Kasumi-1 (cell line): ENCODE results near the gene SREBF2.
A peak's percentile ranks its signal among the peaks of the same experiment; 100 is the strongest.

Source experiments
- DNase-seq, 2 experiments: peaks; one replicate each; lab custom pipeline; 2025; lab: John Stamatoyannopoulos, UW

SREBF2 gene

DNA sequence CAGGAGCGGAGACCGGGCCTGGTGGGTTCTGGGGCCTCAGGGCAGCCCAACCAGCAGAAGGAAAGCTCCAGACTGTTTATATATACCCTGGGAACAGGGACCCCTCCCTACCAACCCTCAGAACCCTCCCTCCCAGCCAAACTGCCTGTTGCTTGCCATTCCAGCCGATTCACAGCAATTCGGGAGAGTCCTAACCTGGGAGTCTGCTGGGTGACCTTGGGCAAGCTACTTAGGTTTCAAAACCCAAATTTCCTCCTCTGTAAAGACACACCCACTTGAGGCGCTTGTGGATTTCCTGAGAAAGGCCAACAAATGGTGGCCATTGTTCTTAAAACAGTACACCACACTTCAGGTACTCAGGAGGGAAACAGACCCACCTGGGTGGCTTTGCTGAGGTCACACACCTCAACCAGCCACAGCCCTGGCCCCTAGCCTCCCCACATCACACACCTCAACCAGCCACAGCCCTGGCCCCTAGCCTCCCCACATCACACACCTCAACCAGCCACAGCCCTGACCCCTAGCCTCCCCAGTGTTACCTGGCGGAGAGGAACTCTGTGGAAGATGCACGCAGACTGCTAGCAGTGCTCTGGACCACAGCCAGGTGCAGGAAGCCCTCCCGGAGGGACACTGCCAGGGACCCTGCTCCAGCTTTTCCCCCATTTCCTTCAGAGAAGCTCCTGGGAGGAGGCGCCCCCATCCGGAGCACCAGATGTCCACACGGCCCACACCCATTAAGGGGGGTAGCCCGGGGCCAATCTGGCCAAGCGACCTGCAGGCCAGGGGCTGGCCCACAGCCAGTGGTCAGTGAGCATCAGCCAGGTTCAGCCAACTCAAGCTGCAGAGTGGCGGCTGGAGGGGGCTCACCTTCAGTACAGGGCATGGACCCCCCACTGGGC is 75.8 kb downstream of the SREBF2 start:
- no peak for DNase-seq

DNA sequence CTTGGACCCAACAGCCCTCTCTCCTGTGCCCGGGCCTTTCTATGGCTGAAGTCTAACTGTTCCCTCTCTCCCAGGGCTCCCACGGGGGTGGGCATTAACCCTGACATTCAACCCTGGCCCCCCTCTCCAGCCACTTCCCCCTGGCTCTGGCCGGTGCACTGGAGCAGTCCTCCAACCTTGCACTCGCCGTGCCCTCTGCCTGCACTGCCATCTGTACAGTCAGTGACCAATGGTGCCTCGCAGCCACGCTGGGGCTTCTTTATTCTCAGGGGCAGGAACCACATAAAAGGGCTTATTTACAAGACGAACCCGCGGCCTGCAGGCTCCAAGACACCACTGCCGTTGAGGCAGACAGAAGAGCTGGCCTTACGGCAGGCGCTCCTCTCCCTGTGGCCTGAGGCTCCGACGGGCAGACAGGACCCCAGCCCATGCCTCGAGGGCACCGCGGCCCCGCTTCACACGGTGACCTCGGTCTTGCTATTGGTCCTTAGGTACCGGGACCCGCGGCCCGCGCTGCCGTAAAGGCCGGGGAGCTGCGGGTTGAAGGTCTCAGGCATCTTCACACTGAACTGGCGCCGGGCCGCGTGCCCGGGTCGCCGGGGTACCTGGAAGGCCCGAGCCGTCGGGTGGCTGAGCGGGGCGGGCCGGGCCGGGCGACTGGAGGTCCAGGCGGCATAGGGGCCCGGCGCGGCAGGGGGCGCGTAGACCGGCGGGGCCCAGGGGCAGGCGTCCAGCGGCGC is 76.6 kb downstream of the SREBF2 start:
- DNase-seq = no peak

DNA sequence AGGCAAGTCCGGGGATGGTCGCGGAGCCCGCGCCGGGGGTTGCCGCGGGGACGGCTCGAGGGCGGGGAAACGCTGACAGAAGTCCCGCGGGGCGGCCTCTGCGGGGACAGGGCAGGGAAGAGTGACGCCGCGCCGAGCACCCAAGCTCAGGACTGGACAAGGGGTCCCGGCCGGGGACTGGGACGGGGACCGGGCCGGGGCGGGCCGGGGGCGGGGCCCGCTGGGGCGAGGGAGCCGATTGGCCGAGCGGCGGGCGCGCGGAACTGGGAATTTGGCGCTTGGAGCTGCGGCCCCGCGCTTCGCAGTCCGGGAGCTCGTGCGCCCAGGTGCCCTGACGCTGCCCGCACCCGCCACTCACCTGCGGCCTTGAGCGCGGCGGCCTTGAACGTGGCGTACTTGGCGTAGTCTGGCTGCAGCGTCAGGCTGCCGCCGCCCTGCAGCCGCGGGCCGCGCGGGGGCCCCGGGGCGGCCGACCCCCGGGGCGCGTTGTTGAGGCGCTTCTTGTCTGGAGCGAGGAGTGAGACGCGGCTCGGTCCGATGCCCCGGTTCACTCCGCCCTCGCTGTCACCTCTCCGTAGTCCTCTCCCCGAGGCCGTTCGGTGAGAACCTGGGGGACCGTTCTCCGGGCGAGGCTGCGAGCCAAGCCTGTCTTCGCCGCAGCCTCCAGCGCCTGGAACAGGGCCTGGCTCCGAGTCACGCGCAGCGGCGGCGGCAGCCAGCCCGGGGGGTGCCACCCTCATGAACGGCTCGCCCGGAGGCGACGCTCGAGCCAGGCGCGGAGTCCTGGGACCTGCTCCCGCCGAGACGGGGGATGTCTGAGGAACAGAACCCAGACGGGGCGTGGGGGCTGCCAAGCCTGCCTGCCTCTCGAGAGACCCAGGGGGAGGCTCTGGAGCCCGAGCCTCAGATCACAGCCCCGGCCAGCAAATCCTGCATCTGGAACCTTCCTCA is 77.4 kb downstream of the SREBF2 start:
- DNase-seq = peak; percentile 7 to 23

DNA sequence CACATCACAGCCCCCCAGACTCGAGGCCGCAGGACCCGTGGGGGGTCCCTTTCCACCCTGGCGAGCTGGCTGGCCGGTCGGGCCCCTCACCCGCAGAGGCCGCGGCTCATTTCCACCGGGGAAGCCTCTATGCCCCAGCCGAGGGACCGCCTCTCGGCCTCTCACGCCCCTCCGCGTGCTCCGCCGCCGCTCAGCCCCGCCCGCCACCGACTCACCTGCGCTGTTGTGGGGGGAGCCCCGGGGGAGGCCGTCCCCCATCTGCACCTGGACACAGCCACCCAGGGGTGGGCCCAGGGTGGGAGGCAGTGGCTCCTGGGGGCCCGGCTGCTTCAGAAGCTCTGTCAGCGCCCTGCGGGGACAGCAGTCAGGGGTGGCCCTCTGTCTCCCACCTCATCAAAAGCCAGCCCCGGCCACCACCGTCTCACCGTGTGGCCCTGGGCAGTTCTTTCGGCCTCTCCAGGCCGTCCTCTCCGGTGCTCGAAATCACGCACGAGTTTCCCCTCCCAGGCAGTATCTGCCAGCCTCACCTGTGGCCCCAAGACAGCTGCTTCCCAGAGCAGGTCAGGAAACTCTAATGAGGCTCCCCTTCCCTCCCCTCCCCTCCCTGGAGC is 78.2 kb downstream of the SREBF2 start:
- DNase-seq = no peak

DNA sequence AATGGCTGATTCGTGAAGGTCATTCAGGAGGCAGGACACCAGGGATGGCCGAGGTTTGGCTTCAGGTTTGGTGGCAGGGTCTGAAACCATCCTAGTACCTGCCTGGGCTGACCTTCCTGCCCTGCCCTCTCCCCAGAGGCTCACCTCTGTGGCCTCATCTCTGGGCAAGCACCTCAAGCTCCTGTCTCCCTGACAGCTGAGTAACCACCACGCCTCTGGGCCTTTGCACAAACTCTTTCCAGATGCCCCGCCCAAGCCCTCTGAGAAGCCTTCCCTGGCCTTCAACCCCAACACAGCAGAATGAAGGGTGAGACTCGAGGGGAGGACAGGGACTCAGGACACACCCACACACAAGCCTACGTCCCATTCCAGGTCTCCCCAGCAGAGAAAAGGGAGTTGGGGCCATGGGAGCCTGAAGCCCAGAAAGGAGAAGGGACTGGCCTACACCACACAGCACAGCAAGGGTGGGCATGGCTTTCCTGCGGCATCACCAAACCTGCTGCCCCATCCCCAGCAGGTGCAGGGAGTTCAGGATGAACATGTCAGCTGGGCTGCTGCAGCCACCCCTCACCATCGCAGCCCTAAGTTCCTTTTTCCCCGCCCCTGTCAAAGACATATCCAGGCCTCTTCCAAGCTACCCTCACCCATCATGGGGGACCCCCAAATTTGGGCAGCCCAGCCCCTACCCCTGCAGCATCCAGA is 79.6 kb downstream of the SREBF2 start:
- no peak for DNase-seq

DNA sequence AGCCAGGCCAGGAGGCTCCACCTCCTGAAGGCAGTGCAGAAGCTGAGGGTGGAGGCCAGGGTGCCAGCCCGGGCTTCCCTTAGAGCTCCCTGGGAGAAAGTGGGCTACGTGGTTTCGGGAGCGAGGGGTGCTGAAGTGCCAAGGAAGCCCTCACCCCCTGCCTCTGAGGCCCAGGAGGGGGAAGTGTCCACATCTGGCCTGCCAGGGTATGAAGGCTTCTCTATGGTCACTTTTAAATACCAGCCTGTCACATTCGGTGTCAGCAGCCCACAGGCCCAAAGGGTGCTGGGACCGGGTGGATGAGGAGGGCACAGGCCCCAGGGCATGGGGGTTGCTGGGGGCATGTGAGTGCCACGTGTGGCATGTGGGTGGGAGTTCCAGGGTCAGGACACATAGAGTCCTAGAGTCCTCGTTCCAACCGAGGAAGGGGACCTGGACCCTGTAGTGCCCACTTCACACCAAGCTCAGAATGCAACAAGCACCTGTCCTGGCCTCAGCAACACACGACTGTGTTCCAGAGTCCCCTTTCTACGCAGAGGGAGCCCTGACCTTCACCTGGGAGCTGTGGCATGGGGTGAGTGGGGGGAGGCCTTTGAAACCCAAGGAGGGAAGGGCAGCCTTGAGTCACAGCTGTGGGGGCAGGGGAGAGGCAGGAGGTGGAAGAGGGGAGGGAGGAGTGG is 80.3 kb downstream of the SREBF2 start:
- DNase-seq = no peak

DNA sequence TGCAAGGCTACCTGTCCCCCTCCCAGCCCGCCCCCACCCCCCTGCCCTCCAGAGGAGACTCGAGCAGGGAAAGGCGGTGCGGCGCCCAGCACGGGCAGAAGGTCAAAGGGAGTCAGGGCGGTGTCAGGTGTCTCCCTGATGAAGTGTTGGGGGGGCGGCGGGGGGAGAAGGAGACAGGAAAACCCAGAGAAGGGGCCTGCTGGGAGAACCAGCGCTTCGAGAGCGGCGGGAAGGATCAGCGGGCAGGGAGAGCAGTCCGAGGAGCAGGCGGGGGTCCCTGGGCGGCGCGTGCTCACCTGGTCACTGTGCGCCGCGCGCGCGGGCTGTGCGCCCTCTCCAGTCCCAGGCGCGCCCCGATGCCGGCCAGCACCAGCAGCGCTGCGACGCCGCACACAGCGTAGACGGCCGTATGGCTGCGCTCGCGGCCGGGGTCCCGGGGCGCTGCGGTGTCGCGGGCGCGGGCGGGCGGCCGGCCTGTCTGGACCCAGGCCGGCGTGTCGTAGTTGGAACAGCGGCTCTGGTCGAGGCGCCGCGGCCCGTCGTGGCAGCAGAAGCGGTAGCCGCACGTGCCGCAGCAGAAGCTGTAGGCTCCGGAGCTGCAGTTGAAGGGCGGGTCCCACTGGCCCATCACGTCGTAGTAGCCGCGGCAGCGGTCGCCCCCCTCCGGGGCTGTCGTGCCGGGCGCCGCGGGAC is 81.1 kb downstream of the SREBF2 start:
- DNase-seq = no peak

DNA sequence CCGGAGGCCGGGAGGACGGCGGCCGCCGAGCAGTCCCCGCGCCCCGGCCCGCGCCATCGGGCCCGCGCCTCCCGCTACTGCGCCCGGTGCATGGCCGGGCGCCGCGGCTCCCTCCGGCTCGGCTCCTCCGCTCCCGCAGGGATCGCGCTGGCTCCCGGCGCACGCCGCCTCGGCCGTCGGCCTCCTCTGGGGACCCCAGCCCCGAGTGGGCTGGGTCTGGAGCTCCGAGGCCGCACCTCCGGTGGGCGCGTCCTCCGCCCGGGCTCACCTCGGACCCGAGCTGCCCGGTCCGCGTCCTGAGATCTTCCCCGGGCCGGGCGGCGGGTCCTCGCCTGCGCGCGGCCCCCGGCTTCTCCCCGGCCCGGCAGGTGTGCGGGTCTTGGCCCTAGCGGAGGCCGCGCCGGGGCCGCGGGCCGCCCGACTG is 81.7 kb downstream of the SREBF2 start:
- no peak for DNase-seq

DNA sequence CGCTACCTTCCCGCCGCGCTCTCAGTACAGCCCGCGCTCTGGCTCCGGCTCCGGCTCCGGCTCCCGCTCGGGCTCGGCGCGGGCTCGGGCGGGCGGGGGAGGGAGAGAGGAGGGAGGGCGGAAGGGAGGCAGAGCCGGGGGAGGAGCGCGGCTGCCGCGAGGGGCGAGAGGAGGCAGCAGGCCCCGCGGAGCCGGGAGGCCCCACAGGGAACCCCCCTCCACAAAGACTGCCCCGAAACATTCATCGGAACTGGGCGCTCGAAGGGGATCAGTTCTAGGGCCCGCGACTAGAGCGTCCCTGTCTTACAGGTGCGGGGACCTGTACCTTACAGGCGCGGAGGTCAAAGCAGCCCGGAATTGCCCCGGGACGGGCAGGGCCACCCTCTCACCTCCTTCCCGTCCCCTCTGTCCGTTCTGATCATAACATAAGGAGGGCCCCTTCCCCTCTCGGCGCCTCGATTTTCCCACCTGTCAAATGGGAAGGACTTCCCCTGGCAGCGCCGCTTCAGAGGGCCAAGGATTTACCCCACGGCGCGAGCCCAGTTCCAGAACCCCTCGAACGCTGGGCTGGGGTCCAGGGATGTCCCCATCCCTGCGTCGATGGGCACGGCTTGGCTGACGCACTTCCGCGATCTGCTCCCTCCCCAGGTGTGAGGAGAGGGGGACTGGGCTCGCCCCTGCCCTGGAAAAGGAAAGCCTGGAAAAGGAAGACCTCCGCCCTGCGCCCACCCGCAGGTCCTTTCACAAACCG is 82.3 kb downstream of the SREBF2 start, which contains the start of gene SHISA8:
Gene SHISA8, minus strand, starts transcription at position 40 of the 751 bp plus-strand sequence. CDS start 407 bp downstream, outside the sequence.
- peak; percentile 18 to 20 for DNase-seq

DNA sequence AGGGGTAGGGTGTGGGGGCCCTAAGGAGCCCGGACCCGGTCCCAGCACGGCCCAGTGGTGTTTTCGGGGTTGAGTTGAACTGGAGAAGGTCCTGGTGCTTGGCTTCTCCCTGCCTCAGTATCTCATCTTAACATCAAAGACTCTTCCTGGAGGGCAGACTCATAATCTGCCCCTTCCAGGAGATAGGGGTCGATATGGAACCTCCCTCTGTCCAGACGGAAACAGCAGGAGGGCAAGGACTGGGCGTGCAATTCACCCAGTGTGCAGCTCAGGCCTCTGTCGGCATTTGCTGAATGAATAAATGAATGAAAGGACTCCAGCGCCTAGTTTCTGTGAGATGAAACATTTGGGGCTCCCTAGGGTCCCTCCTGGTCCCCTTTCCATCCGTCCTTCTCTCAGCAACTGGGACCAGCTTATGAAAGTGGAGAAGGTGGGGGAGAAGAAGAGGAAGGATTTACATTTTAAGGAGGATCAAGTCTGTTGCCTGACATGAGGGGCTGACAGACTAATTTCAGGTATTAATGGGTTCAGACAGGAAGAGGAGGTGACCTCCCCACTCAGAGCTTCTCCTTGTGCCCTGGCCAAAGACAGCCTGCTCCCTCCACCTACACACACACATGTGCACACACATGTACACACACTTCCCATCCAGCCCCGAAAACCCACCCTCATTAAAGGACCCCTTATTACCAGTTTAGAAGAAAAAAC is 83.0 kb downstream of the SREBF2 start:
- no peak for DNase-seq

DNA sequence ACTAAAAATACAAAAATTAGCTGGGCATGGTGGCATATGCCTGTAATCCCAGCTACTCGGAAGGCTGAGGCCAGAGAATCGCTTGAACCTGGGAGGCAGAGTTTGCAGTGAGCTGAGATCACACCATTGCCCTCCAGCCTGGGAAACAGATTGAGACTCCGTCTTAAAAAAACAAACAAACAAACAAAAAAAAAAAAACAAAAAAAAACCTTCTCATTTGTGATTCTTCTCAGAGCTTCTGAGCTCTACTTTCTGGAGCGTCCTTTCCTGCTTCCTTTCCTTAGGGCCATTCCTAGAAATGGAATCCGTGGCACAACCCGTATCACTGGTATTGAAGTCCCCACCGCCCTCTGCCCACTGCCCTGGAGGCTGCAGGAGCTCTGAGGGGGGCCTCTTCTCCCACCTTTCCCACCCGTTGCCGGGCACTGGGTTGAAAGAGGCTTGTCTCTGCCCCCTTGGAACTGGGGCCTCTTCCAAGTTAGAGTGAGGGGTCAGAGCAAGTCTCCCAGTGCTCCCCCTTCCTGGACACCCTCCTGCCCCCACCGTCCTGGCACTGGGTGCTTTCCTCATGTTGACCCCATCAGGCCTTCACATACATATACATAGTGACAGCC is 83.9 kb downstream of the SREBF2 start:
- DNase-seq = no peak

DNA sequence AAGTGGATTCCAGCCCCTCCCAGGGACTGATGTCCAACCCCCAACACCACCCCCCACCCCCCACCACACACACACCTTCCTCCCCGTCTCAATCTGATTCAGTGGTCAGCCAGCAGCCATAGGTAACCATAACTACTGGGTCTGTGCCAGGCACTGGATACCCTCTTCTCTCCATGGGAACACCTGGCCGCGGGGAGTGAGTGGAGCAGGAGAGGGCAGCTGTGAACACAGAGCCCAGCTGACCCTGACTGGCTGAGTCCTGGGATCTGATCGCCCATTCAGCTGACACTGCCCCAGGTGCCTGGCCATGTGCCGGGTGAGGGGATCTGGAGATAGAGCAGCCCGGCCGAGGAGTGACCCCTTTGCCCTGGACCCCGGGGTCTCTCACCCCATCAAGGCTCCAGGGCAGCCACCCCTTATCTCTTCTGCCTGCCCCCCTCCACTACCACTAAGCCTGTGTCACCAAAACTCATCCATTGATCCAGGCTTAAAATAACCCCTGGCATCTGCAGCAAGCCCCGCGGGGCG is 84.5 kb downstream of the SREBF2 start:
- DNase-seq = no peak

DNA sequence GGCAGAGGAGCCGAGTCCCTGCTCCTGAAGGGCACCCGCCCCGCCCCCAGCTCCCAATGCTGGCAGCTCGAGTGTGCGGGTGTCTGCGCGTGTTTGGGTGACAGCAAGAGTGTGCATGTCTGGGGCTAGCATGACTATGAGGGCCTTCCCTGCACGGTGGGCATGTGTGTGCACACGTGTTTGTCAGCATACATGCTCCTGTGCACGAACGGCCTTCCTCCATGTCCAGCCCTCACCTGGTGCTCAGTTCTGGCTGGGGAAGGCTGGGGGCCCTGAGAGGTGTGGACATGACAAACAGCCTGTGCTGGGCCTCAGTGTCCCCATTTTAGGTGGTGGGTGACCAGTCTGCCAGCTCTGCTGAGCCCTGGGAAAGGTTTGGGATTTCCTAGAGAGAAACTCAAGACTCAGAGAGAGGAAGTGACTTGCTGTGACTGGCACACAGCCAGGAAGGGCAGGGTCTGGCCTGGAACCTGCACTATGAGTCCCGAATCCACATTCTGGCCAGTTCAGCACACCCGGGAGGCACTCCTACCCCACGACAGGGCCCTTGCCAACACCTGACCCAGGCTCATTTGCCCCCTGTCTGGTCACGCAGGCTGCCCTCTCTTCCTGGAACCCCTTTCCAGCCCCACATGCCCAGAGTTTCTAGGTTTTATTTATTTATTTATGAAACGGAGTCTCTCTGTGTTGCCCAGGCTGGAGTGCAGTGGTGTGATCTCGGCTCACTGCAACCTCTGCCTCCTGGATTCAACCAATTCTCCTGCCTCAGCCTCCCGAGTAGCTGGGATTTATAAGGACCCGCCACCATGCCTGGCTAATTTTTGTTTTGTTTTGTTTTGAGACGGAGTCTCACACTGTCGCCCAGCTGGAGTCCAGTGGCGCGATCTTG is 85.2 kb downstream of the SREBF2 start:
- DNase-seq = peak; percentile 62 to 66

DNA sequence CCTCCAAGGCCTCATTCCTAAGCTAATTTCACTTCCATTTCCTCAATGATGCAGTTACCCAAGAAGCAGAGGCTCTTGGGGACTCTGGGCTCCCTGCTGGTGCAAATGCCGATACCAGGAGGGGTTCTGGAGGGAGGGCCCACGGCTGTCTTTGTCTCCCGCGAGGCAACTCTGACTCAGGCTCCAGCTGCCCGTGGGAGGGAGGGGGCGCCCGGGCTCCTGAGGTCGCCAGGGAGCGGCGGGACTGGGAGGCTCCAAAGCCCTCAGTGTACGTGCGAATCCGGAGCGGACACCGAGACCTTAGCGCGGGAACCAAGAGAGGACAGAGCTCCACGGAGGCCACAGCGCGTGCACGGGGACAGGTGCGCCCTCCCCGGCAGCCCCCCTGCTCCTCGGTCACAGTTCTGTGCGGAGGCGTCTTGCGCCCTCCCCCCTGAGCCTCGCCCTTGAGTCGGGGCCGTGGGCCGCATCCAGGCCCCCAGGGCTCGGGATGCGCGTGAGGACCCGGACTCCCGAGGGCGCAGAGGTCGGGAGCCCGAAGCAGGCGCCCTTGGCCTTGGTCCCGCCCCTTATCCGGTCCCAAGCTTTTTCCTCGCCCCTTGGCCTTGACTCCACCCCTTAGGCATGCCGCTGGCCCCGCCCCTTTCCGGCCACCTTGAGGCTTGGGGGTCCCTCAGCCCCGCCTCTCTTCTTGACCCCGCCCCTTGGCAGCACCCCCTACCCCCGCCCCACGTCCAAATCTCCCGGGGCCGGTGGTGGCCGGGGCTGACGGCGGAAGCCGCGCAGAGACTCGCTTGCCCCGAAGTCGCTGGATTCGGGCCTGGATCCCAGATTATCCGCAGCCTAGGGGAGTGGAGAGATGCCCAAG is 86.7 kb downstream of the SREBF2 start:
- DNase-seq = peak in 1 of 2 experiments; percentile 15

DNA sequence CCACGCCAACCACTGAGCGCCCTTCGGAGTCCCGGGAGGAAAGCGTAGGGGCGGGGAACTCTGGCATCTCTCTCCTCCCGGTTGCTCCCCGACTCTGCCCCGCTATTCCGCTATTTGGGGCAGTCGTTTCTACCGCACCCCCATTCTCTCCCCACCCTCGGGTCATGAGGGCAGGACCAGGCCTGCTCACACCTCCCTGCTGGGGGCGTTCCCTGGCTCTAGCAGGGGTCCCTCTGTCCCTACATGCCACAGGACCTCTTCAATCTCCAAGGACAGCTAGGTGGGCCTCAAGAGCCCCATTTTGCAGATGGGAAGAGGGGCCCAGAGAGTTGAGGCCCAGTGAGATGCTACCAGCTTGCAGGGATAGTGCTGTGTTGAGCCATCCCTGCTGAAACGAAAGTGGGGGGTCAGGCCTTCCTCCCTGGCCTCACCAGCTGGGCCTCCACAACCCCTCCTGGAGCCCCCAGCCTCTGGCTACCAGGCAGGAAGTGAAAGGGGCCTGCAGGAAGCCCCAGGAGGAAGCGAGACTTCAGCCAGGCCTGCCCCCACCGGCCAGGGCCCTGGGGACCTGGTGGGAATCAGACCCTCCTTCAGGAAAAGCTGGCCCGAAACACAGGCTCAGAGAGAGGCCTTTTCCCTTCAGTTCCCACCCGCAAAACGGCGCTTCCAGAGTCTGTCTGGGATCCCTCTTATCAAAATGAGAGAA is 87.5 kb downstream of the SREBF2 start:
- no peak for DNase-seq
